GM21619 (cell line): ENCODE measurements around the gene ZMYND8.
"Not testable (repeated sequence)": the region's sequence is repeated elsewhere in the genome, so short reads cannot be mapped to it uniquely, and the experiment has no call there.

Source experiments
- ATAC-seq: cut with Tn5 transposase; IDR thresholded peaks from one replicate; pipeline ENCODE4 v1.9.1; 2021; ENCODE audit not compliant: unreplicated experiment

ZMYND8 gene

DNA sequence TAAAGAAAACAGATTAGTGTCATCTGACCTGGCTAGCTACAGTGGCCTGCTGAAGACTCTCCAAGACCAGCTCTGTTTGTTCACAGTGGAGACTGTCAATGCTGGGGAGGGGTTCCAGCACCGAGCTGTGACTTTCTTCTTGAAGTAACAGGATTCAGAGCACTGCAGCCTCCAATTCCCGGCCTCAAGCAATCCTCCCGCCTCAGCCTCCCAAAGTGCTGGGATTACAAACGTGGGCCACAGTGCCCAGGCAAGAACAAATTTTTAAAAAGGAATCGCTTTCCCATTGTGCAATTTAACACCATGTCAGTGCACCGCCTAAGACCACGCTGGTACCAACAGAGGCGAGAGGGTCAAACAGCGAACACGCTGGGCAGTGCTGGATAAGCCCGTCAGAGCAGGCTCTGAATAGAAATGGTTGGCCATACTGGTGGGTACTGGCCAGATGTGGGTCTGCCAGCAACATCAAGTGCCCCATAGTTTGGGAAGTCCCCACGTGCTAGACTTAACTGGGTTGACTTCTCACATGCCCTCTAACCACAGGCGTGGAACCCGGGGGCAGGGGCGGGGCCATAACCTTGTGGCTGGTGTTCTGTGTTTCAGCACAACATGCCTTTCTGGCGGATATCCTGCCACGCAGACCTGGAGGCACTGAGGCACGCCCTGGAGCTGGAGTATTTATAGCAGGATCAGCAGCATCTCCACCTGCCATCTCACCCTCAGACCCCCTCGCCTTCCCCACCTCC, 168.9 kb downstream of the ZMYND8 start:
- ATAC-seq = no peak

DNA sequence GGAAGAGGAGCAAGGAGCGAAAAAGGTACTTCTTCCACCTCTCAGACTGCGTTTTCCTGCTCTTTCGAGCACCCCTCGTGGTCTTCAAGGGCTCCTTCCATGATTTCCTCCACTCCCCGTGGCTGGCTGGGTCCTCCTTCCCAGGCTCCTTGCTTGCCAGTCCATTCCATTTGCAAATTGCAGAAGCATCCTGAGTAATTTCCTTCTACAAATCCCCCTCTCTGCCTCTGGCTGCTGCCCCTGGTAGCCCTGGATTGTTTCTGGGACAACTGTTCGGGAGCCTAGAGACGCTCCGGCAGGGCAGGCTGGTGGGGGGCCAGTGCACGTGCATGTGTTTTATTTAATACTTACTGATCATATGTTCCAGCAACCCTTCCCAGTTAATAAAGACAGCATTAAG, 173.1 kb downstream of the ZMYND8 start:
- no peak for ATAC-seq

DNA sequence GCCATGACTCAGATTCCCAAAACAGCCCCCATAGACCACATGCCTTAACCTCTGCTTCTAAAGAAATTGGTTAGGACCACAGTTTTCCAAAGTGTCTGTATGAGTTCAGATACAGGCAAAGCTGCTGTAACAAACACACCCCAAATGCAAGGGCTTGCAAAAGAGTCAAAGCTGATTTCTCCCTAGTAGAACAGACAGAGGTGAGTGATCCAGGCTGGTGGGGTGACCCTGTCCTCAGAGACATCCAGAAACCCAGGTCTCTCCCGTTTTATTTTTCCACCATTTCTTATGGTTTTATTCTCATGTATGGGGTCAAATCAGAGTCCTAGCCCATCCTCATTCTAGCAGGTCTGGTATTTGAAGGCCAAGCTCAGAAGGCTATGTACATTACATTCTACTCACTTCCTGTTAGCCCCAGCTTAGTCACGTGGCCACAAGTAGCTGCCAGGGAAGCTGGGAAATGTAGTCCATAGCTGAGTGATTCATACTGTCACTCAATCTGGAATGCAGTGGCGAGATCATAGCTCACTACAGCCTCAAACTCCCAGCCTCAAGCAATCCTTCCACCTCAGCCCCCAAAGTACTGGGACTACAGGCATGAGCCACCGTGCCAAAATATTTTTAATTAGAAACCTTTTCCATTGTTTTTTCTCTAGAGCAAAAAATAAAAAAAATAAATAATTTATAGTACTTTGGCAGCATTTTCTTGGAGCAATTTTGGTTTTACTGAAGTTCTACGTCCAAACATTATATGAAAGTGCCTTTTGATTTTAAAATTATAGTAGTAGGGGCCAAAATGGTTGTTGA, 175.2 kb downstream of the ZMYND8 start:
- ATAC-seq = no peak

DNA sequence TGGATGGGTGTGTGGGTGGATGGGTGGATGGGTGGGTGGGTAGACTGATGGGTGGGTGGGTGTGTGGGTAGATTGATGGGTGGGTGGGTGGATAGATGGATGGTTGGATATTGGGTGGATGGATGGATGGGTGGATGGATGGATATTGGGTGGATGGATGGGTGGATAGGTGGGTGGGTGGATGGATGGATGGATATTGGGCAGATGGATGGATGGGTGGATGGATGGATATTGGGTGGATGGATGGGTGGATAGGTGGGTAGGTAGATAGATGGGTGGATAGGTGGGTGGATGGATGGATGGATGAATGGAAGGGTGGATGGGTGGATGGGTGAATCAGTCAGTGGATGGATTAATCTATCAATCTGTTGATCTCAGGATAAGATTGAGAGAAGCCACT, 177.2 kb downstream of the ZMYND8 start:
- ATAC-seq = no peak

DNA sequence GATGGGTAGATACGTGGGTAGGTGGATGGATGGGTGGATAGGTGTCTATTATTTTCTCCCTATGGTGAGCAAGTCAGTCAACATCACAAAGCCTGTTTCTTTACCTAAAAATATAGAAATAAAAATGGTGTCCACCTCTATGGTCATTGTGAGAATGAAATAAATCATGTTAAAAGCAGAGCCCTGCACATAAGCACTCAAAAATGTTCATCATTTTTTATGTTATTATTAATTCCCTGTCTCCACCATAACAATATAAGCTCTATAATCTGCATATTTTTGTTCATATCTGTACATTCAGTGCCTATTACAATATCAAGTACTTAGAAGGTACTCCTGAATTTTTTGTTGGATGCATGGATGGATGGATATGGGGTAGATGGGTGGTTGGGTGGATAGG, 177.6 kb downstream of the ZMYND8 start:
- ATAC-seq = no peak

DNA sequence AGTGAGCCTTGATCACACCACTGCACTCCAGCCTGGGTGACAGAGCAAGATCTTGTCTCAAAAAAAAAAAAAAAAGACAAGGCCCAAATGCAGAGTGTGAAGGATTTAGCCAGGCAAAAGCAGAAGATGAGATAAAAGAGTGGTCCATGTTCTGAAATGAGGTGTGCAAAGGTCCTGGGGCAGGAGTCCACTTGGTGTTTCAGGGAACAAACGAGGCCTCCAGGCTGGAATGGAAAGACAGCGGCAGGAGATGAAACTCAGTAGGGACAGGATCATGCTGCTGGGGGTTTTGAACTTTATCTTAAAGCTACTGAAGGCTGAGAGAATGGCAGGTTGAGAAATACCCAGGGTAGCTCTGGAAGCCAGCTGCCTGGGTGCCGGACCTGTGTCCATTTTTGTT, 178.2 kb downstream of the ZMYND8 start:
- no peak for ATAC-seq

DNA sequence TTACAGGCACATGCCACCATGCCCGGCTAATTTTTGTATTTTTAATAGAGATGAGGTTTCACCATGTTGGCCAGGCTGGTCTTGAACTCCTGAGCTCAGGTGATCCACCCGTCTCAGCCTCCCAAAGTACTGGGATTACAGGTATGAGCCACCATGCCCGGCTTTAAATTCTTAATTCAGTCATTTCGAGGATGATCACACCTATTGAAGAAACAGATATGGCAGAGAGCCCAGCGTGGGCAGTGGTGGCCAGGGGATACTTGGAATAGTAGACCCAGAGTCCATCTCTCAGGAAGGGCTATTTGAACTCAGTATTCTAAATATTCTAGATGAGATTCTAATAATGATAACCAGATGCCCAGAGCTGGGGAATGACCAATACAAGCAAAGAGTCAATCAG, 180.3 kb downstream of the ZMYND8 start:
- ATAC-seq = not testable (repeated sequence)

DNA sequence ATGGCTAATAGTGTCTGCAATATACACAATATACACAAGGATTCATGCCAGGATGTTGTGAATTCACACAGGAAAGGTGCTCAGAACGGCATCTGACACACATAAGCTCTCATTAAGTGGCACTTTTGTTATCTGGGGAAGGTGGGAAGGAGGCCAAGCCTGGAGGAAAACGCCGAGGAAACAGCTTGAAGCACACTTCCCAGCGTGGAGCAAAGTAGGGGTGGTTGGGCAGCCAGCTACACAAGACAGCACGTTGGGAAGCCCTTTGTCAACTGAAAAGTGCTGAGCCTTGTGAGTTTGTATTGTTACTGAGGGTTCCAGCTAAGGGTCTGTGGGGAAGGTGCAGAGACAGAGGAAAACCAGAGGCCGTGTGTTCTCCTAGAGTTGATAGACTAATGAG, 181.0 kb downstream of the ZMYND8 start:
- no peak for ATAC-seq

DNA sequence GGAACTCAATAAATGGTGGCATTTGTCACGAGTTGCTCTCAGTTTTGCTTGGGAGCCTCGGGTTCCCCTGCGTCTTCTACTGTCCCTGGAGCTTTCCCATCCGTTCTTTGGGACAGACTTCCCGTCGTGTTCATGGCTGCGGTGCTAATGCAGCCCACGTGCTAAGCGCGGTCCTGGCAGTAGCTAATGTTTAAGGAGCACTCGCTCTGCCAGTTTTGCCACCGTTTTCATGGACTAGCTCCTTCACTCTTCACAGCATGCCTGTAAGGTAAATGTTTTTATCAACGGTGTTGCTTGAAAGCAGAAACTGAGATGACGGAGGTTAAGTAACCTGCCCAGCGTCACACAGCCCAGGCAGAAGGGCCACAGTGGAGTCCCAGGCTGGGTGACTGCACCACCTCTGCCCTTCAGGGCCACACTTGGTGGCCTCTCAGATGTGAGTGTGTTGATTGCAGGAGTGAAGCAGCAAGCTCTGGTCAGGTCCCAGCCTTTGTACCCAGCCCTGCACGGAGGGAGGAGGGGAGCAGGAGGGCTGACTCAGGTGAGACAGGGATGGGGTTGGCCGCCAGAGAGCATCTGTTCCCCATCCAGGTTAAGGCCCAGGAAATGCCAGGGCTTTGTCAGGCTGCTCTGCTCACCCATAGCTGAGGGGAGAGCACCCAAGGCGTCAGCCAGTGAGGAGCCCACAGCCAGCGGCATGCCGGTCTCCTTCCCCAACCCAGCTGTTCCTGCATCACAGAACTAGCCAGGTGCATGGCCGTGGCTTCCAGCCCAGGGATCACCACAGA, 181.8 kb downstream of the ZMYND8 start:
- ATAC-seq = no peak

DNA sequence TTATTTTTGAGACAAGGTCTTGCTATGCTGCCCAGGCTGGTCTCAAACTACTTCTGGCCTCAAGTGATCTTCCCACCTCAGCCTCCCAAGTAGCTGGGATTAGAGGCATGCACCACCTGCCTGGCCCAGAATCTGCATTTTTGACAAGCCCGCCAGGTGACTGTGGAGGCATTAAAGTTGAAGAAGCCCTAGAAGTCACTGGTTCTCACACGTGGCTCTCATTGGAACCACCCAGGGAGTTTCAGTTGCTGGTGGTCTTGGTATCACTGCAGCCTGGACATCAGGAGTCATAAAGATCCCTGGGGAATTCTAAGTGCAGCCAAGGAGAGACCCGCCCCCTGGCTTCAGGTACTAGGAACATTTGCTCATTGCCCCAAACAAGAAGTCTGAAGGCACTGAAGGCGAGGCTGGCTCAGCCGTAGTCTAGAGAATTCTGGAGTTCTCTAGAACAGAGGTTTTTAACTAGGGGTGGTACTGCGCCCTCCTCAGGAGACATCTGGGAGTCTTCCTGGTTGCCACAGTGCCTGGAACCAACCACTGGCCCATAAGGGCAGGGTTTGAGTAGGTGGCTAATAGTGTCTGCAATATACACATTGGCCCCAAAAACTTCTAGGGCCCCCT, 182.8 kb downstream of the ZMYND8 start:
- ATAC-seq = no peak

DNA sequence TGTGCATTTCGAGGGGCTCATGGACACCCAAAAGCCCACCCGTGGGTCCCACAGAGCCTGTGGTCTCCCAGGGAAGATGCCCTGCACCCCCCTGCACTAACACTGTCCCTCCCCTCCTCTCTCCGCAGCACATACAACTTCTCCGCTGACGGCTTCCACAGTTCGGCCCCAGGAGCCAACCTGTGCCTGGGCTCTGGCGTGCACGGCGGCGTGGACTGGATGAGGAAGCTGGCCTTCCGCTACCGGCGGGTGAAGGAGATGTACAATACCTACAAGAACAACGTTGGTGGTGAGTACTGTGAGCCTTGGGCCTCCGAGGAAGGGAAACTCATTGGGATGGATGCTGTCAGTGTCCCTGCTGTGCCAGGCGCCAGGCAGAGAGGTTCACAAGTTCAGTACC, 183.9 kb downstream of the ZMYND8 start:
- ATAC-seq = no peak

DNA sequence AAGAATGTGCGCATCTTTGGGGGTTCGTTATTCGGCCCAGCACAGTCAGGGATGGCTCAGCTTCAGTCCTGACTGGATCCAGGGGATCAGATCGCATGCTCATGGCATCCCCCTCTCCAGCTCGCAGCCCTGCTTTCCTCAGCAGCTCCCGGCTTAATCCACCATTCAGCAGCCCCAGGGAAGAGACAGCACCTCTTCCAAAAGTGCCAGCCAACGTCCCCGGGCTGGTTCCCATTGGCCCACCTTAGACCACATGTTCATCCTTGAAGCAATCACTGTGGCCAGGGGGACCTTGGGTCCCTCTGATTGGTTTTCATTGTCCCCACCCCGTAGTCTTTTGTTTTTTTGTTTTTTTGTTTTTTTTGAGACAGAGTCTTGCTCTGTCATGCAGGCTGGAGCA, 188.7 kb downstream of the ZMYND8 start:
- ATAC-seq = no peak

DNA sequence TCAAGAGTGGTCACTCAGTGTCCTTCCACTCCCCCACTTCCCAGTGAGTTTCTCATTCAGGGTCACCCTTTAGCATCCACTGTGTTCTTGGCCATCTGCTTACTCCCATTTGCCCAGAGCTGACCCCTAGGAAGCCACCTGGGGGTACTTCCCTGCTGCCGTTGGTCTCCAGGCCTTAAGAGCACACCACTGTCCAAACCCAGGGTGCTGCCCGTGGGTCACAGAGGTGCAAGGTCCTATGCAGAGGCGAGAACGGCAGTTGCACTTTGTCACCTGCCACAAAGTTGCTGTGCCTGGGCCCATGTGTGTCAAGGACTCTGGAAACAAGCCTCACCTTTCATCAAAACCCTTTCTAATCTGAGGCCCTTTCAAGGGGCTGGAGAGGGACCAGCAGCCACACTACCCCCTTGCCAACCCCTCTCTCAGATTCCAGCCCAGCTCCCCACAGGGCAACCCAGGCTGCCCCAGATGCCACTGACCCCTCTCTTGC, 191.1 kb downstream of the ZMYND8 start:
- no peak for ATAC-seq

DNA sequence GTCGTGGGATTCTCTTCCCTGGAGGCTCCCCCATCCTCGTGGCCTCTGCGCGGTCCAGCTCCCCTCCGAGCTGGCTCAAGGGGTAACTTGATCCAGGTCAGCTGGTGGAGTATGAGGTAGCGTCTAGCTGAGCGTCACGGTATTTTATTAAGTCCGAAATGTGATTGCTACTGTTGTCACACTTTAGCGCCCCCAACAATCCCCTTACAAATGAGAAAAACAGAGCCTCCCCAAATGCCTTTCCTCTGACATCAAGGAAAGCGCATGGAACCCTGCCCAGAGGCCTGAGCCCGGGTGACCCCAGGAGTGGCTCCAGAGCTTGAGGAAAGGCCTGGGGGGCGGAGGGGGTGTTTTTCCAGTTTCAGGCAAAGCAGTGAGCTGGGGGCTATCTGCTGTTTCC, 192.4 kb downstream of the ZMYND8 start:
- ATAC-seq = no peak

DNA sequence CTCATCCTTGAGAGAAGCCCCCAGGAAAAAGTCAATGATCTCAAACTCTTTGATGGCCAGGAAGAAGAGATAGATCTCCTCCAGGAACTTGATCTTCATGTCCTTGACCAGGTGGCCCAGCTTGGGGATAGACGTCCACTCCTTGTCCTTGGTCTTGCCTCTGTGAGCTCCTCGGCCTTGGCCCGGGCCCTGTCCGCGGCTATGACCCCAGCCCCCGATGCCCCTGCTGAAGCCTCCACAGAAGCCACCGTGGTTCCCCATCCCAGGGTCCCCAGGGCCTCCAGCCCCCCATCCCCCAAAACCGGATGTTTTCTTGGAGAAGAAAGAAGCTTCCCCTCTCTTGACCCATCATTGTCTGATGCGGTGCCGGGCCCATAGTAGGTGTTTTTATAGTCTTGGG, 195.1 kb downstream of the ZMYND8 start:
- ATAC-seq = no peak

DNA sequence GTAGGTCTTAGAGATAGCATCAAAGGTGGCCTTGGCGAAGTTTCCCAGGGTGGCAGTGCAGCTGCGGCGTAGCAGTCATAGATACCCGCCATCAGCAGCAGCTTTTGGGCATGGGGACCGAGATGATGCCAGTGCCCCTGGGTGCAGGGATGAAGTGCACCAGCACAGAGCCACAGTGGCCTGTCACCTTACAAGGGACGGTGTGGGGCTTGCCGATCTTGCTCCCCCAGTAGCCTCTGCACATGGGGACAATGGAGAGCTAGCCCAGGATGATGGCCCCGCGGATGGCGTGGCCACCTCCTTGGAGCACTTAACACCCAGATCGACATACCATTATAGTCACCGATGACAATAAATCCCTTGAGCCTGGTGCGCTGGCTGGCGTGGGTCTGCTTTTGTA, 195.5 kb downstream of the ZMYND8 start:
- ATAC-seq = no peak

DNA sequence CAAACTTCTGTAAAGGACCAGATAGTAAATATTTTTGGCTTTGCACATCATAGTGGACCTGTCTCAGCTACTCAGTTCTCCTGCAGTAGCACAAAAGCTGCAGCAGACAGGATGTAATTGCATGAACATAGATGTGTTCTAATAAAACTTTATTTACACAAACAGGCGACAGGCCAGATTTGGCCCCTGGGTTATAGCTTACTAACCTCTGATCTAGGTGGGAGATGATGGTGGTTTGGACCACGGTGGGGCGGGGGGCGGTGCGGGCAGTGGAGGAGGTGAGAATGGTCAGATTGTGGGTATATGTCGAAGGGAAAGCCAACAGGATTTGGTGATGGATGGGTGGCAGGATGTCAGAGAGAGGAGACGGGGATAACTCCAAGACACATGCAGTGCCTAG, 196.3 kb downstream of the ZMYND8 start:
- ATAC-seq = no peak
